Measurements from ENCODE around the gene DIAPH2.

DIAPH2 gene

DNA sequence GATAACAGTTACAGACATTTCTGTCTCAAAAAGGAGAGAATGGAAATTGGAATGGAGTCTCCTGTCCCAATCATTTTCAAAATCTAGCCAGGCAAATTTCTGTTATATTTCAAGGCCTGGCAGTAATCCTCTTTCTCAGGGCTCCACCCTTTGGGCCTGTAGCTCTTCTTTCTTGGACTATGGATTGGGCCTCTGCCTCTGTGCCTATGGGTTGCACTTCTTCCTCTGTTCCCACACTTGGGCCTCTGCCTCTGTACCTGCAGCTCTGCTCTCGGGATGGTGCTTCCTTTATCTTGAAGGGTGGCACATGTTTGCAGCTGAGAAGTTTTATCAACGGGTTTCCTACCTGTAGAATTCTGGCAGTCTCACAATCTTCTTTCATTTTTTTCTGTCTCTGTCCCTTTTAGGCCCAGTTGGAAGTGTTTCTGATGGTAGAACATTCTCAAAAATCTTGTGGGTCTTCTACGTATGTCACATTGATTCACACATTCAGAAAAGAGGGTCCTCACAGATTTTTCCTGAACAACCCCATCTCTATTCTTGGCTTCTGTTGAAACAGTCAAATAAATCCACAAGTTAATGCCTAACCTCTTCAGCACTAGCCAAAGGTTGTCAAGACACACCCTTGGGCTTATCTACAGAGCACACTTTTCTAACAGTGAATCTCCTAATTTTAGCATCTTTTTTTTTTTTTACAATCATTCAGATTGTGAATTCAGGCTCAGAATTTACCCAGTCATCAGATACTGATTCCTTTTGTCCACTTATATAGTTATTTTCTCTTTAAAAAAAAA lies 918.0 kb downstream of the DIAPH2 start:
- TF ChIP-seq, protein P1, sequence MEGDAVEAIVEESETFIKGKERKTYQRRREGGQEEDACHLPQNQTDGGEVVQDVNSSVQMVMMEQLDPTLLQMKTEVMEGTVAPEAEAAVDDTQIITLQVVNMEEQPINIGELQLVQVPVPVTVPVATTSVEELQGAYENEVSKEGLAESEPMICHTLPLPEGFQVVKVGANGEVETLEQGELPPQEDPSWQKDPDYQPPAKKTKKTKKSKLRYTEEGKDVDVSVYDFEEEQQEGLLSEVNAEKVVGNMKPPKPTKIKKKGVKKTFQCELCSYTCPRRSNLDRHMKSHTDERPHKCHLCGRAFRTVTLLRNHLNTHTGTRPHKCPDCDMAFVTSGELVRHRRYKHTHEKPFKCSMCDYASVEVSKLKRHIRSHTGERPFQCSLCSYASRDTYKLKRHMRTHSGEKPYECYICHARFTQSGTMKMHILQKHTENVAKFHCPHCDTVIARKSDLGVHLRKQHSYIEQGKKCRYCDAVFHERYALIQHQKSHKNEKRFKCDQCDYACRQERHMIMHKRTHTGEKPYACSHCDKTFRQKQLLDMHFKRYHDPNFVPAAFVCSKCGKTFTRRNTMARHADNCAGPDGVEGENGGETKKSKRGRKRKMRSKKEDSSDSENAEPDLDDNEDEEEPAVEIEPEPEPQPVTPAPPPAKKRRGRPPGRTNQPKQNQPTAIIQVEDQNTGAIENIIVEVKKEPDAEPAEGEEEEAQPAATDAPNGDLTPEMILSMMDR (conservative IDR thresholded peaks at IDR 0.05; ENCODE audit: low read depth, low read length) = no peak
- no peak overlapping the region for H3K4me3 ChIP-seq (ENCODE audit: low read length)
- no peak for DNase-seq (ENCODE audit: low read depth)

DNA sequence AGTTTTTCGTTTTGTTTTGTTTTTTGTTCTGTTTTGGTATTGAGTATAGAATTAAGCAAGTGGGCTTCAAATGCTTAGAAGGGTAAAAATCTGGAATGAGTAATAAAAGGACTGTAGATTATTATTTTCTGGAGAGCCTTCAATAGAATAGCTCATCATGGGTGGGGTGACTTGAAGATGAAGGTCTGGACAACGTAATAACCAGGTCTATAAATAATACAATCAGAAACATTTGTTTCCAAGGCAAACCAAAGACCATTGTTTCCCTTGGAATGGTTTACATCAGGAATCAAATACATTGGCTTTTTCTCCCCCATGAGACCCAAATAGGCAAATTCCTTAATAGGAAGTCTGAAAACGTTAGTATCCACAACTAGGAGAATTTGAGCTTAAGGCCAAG lies 920.6 kb downstream of the DIAPH2 start:
- DNase-seq (ENCODE audit: low read depth) = no peak
- TF ChIP-seq, protein P1 (conservative IDR thresholded peaks at IDR 0.05; ENCODE audit: low read depth, low read length) = no peak
- no peak overlapping the region for H3K4me3 ChIP-seq (ENCODE audit: low read length)

DNA sequence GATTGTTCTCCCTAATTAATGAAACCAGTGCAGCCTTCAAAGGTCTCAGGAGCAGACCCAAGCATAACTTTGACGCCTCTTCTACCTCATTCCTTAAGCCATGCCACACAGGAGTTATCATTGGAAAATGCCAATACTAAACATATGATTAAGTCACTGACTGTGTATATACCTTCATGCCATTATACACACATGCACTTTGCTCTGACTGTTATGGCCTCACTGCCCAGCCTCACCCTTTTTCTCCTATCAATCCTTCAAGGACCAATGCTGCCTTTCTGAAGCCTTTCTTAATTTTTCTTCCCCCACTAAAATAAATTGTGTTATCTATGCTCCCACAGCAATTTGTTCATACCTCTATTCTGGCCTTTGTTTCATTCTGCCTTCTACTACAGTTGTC lies 924.7 kb downstream of the DIAPH2 start:
- H3K4me3 ChIP-seq (ENCODE audit: low read length) = no peak overlapping the region
- no peak for DNase-seq (ENCODE audit: low read depth)
- TF ChIP-seq, protein P1 (conservative IDR thresholded peaks at IDR 0.05; ENCODE audit: low read depth, low read length) = no peak

DNA sequence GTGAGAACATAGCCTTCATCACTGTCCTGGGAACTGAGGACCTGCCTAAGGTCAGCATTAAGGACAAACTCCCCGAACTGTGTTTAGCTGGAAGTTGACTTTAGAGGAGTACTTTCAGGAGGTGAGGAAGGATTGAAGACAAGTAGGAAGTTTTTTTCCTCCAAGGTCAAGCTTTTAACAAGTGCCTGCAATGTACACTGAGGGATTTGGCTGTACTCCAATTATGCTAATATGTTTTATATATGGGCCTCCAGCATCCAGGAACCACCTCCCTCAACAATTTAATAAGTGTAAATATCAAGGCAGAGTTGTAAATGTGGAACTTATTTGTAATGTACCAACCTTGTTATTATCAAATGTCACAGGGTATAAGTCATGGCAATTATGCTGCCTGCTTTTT lies 925.3 kb downstream of the DIAPH2 start:
- H3K4me3 ChIP-seq (ENCODE audit: low read length) = no peak overlapping the region
- TF ChIP-seq, protein P1 (conservative IDR thresholded peaks at IDR 0.05; ENCODE audit: low read depth, low read length) = no peak
- no peak for DNase-seq (ENCODE audit: low read depth)

DNA sequence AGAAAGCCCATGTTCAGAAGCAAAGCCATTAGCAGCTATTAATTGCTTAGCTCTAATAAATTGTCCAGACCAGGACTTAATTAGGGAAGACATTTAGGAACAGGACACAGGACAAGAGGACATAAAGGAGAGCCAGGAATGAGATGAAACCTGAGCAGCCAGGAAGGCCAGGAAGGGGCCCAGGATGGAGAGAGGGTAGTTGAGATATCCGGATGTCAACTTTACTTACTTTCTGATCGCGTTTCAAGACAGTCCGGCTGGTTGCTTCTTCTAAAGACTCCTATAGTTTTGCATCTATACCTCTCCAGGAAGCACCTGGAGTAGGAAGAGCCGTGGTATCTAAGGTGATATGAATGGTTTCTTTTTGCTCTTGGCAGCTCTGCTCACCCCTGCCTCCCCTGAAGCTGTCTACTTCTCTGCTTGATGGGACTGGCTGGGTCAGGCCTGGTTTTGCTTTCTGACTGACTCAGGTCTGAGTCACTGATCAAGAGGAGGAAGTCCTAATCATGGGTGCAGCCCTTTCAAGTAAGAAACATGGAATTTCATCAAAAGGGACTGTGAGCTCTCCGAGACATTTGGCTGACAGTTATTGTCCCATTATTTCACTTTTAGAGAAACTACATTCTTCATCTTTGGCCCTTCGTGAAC lies 932.4 kb downstream of the DIAPH2 start:
- no peak overlapping the region for H3K4me3 ChIP-seq (ENCODE audit: low read length)
- TF ChIP-seq, protein P1 (conservative IDR thresholded peaks at IDR 0.05; ENCODE audit: low read depth, low read length) = no peak
- peak; percentile 17 for DNase-seq (ENCODE audit: low read depth)

- no peak for DNase-seq (ENCODE audit: low read depth)
- TF ChIP-seq, protein P1 (conservative IDR thresholded peaks at IDR 0.05; ENCODE audit: low read depth, low read length) = no peak
- H3K4me3 ChIP-seq (ENCODE audit: low read length) = no peak overlapping the region
Measured at GRCh38 chrX:97619499-97619898, 934.9 kb downstream of the DIAPH2 start.

GRCh38 chrX:97622111-97622510 lies 937.5 kb downstream of the DIAPH2 start:
- no peak for DNase-seq (ENCODE audit: low read depth)
- H3K4me3 ChIP-seq (ENCODE audit: low read length) = no peak overlapping the region
- TF ChIP-seq, protein P1 (conservative IDR thresholded peaks at IDR 0.05; ENCODE audit: low read depth, low read length) = no peak

Measured in retinal pigment epithelial cell (primary cell).